GM19455 (cell line): Measurements from ENCODE around the gene CMA1.
"Not testable (repeated sequence)": the region's sequence is repeated elsewhere in the genome, so short reads cannot be mapped to it uniquely, and the experiment has no call there.

Source experiments
- ATAC-seq: cut with Tn5 transposase; IDR thresholded peaks from one replicate; pipeline ENCODE4 v1.9.1; 2021; ENCODE audit not compliant: unreplicated experiment

Gene CMA1, protein sequence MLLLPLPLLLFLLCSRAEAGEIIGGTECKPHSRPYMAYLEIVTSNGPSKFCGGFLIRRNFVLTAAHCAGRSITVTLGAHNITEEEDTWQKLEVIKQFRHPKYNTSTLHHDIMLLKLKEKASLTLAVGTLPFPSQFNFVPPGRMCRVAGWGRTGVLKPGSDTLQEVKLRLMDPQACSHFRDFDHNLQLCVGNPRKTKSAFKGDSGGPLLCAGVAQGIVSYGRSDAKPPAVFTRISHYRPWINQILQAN

DNA sequence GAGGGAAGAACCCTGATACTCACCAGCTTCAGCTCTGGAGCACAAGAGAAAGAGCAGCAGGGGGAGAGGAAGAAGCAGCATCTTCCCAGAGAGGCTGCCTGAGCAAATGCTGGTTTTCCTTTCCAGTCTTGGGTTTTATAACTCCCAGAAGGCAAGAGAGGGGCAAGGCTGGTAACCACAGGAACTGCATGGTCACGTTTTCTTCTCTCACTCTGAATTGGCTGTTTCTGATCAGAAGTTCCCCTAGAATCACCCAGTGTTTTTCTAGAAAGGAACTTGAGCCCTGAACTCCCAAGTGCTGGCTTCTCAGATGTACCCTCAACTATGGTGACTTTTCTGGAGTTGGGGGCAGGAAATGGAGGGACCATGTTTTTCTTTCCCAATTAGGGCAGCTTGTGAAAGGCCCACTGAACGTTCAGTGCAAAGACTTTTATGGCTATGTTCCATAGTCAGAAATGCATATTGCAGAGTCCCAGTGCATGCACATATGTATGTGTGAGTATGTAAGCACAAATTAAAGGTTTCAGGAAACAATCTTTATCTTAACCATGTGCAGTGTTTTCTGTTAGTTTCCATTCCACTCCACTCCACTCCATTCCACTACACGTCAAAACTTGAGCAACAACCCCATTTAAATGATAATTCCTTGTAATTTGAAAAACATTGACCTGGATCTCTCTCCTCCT is at the start of gene CMA1:
Gene CMA1, minus strand, starts transcription at position 111 of the 686 bp plus-strand sequence. Its CDS starts 30 bp downstream, at position 81.
- ATAC-seq, result no peak

DNA sequence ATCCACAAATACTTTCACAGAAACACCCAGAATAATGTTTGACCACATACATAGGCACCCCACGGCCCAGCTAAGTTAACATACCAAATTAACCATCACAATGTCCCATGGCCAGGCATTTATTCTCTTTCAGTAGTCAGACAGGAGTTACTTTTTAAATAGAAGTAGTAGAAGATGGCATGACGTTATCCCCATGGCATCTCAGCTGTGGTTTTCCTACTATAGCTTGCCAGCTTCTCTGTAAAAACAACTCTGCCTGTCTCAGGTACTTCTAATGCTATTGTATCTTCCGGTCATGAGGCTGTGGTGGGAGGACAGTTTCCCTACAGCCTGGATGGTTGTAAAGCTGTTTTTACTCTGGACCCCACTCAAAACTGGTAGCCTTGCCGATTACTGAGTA is 48.7 kb upstream of the CMA1 start:
- no peak for ATAC-seq

GRCh38 chr14:24549064-24549463 is 41.0 kb upstream of the CMA1 start:
- not testable (repeated sequence) for ATAC-seq

GRCh38 chr14:24542346-24542936 is 34.4 kb upstream of the CMA1 start:
- ATAC-seq, result no peak

DNA sequence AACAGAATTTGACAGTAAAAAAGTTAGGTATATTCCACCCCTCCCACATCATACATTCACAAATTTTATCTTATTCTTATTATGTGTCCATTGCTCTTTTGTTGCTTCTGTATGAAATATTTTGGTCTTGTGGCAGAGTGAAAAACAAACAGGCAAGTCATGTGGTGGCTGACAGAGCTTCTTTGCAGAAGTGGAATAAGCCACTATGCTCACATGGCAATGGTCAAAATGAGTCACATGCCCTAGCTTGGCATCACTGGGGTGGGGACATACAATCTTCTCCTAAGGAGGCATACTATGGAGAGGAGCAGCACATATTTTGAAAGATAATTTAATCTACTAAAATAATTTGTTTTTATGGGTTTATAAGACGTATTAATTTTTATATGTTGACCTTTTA is 27.7 kb upstream of the CMA1 start:
- no peak for ATAC-seq

- ATAC-seq, result no peak
Measured at GRCh38 chr14:24534286-24534685, 26.2 kb upstream of the CMA1 start.

DNA sequence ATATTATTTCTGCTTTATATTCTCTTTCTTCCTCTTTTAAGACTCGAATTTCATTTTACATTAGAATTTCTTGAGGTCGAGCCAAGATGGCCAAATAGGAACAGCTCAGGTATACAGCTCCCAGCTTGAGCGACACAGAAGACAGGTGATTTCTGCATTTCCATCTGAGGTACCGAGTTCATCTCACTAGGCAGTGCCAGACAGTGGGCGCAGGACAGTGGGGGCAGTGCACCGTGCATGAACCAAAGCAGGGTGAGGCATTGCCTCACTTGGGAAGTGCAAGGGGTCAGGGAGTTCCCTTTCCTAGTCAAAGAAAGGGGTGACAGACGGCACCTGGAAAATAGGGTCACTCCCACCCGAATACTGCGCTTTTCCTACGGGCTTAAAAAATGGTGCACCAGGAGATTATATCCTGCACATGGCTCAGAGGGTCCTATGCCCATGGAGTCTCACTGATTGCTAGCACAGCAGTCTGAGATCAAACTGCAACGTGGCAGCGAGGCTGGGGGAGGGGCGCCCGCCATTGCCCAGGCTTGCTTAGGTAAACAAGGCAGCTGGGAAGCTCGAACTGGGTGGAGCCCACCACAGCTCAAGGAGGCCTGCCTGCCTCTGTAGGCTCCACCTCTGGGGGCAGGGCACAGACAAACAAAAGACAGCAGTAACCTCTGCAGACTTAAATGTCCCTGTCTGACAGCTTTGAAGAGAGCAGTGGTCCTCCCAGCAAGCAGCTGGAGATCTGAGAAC is 18.0 kb upstream of the CMA1 start:
- ATAC-seq, result not testable (repeated sequence)

DNA sequence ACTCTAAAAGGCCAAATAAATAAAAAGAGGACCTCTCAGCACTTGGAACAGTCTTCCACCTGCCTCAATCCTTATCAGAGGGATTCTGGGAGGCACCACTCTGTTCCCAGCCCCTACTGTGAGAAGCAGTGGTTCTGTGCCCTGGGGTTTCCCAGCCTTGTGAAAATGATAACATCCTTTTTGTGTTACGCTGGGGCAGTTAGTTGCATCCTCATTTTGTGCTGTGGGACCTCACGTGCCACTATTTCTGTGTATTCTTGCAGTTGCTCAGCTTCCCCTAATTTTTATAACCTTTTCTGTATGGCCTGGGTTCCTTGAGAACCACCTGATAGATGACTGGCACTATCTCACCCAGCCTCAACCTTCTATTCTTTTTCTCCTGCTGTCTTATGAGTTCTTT is 10.8 kb upstream of the CMA1 start:
- no peak for ATAC-seq

DNA sequence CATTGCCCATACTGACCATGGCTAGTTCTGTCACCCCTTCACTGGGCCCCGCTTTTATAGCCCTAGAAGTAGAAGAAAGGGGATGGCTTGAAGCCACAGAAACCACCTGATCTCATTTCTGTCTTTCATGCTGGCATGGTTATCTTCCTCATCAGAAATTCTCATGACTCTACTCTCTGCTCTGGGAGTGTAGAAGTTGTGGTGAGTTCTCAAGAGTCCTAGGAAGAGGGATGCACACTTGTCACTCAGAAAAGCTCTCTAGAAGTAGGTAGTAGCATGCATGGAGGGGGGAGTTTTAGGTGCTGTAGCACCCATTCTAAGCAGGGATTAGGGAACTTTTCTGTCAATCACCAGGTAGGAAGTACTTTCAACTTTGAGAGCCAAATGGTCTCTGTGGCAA is 6.1 kb upstream of the CMA1 start:
- no peak for ATAC-seq

GRCh38 chr14:24513009-24513408 is 4.9 kb upstream of the CMA1 start:
- no peak for ATAC-seq

GRCh38 chr14:24506443-24506842 is 1.6 kb downstream of the CMA1 start:
- no peak for ATAC-seq

DNA sequence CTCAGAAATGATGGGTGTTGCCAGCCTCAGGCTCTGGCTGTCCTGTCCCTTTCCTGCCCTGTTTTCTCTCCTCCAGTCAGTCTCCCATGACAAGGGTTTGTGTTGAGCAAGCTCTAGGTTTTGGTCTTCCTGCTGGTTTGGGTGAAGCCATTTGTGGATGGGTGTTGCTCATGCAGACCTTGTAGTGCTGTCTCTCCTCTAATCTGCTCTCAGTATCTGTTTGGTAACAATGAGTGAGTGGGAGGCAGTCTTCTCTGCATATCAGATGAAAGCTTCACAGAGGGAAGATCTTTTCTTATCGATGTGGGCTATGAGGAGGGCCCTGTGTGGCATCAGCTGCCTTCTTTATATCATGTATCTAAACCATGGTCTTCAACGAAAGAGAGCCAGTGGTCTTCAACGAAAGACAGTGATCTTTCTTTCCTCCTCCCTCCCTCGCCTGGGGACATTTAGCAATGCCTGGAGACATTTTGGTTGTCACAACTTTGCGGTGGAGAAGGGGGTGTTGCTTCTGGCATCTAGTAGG is 3.6 kb downstream of the CMA1 start:
- no peak for ATAC-seq

- not testable (repeated sequence) for ATAC-seq
Measured at GRCh38 chr14:24491586-24492408, 16.3 kb downstream of the CMA1 start.

DNA sequence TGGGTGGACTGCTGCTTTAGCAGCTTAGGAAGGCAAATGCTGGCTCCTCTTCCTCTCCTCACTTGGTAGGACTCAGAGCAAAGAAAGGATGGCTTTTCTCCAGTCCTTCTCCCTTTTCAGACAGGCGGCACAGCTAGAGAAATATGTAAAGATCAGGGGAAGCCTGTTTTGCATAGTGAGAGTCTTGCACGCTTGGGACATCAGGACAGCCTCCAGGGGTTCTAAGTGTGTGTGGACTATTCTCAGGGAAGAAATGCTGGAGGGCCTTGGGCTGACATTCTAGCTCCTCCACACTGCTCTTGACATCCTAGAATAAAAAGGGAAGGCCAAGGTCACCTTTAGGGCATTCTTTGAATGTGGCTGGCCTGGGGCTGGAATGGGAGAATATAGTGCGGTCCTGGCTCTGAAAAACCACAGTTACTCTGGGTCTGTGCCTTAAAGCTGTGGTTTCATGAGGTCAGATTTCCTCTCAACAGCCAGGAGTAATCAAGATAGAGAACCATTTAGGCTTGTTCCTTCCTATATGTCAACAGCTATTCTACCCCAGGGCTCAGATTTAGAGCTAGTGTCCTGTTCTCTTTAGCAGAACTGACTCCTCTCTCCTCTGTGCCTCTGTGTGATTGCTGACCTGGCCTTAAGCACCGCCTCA is 24.3 kb downstream of the CMA1 start:
- ATAC-seq, result no peak

DNA sequence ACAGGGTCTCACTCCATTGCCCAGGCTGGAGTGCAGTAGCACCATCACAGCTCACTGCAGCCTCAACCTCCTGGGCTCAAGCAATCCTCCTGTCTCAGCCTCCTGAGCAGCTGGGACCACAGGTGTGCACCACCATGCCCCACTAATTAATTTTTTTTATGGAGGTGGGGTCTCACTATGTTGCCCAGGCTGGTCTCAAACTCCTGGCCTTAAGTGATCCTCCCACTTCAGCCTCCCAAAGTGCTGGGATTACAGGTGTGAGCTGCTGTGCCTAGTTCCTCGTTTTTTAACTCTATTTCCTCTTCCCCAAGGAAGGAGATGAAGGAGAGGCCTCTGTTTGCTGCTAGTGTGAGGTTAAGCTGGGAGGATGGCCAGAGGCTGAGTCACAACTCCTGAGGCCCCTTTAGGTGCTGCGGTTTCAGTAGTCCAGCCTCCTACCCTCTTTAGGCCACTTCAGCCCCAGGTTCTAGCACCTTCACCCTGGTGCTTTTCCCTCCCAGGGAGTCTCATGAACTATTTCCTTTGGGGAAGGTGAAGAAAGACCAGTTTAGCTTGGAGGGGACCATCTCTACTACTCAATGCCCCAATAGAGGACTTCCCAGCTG is 25.3 kb downstream of the CMA1 start:
- not testable (repeated sequence) for ATAC-seq

GRCh38 chr14:24481622-24482324 is 26.3 kb downstream of the CMA1 start:
- no peak for ATAC-seq

DNA sequence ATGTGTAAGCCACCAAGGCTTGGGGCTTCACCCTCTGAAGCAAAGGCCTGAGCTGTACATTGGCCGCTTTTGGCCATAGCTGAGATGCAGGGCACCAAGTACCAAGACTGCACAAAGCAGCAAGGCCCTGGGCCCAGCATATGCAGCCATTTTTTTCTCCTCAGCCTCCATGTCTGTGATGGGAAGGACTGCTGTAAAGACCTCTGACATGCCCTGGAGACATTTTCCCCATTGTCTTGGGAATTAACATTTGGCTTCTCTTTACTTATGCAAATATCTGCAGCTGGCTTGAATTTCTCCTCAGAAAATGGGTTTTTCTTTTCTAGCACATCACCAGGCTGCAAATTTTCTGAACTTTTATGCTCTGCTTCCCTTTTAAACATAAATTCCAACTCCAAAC is 28.1 kb downstream of the CMA1 start:
- ATAC-seq, result not testable (repeated sequence)

DNA sequence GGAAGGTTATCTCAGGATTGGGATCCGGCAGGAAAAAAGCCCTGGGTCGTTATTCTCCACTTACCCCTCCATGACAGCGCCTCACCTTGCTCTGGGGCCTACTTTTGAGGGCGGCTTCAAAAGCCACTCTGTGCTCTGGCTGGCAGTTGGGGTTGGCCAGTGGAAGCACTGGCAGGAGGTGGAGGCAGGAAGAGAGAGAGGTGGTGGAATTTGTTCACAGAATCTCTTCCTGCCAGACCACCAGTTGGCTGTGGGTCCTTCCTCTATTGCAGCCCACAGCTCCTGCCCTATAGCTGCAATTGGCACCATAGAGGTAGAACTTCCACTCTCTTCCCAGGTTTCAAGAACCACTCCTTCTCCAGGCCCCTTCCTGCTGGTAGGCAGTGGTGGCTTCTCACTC is 32.8 kb downstream of the CMA1 start:
- ATAC-seq, result no peak

GRCh38 chr14:24473211-24473610 is 34.9 kb downstream of the CMA1 start:
- ATAC-seq, result no peak
